ENCODE measurements around the gene TFCP2L1. TPM values are rescaled to one million over a fixed set of nuclear protein-coding genes. Genes with fewer than 3 reads are reported as not detected.

The TFCP2L1 gene
- total and polyA plus RNA-seq, 2 experiments from 2014 or later = 0.94 to 6.4 TPM

- TF ChIP-seq ZNF462 (CRISPR knock-in tag; IDR thresholded peaks at IDR 0.05) (no peak), CREB1 (CRISPR knock-in tag; IDR thresholded peaks at IDR 0.05; ENCODE audit: low read depth) (no peak)
Measured at GRCh38 chr2:121286506-121286905, 1.5 kb upstream of the TFCP2L1 start (continued).

GRCh38 chr2:121285926-121286325 lies 924 bp upstream of the TFCP2L1 start:
- DNase-seq (ENCODE audit: low spot score) (no peak), ATAC-seq (no peak)
- no peaks in the 10 kb centered on the region for H3K79me2 ChIP-seq (replicated peaks; ENCODE audit: insufficient read depth)
- H3F3A ChIP-seq (replicated peaks; ENCODE audit: low read depth) = no peaks in the 10 kb centered on the region
- H3K9me3 Mint-ChIP-seq = no peaks in the 10 kb centered on the region
- H3K4me2 ChIP-seq = no peak overlapping the region; the same call in 1 of the 2 replicates
- no peak overlapping the region for H3K27ac ChIP-seq (ENCODE audit: low read depth)
- peaks cover 35% of the 10 kb centered on the region for H3K27me3 ChIP-seq (ENCODE audit: insufficient read depth)
- peaks cover 46% of the 10 kb centered on the region for H3K27me3 Mint-ChIP-seq (ENCODE audit: insufficient read depth, low read depth, poor library complexity)
- H3K4me1 ChIP-seq (ENCODE audit: insufficient read depth) = peaks cover 7% of the 10 kb centered on the region
- H3K36me3 ChIP-seq (ENCODE audit: insufficient read depth) = no peaks in the 10 kb centered on the region
- no peaks in the 10 kb centered on the region for H3K36me3 Mint-ChIP-seq (ENCODE audit: low read depth)
- no peak overlapping the region for H2AFZ ChIP-seq
- peak overlapping the region; percentile 82 for H3K4me3 Mint-ChIP-seq
- peaks cover 16% of the 10 kb centered on the region for H3K4me1 Mint-ChIP-seq
- H4K20me1 ChIP-seq (replicated peaks; ENCODE audit: insufficient read depth) = no peaks in the 10 kb centered on the region
- H3K4me3 ChIP-seq = no peak overlapping the region
- H3K27ac Mint-ChIP-seq = no peak overlapping the region
- no peaks in the 10 kb centered on the region for H3K9me2 ChIP-seq (ENCODE audit: insufficient read depth)
- TF ChIP-seq EZH2phosphoT487 (IDR thresholded peaks at IDR 0.05; ENCODE audit: unreplicated experiment) (no peak), POLR2AphosphoS5 (IDR thresholded peaks at IDR 0.05; ENCODE audit: low read depth) (no peak), ZNF331 (CRISPR knock-in tag; IDR thresholded peaks at IDR 0.05; ENCODE audit: low read depth) (no peak), STAT1 (IDR thresholded peaks at IDR 0.05; ENCODE audit: unreplicated experiment) (no peak), ZNF462 (CRISPR knock-in tag; IDR thresholded peaks at IDR 0.05) (no peak), NANOG (IDR thresholded peaks at IDR 0.05; ENCODE audit: borderline replicate concordance) (no peak), CTCF (conservative IDR thresholded peaks at IDR 0.05; ENCODE audit: low read depth in 2 of 2) (no peak)

Measured in GM23338 (cell line).